ENCODE data around the gene POFUT2. TPM values are rescaled to one million over a fixed set of nuclear protein-coding genes. Genes with fewer than 3 reads are reported as not detected.

POFUT2 gene
- polyA plus RNA-seq, 1 experiment = 38.5 TPM

DNA sequence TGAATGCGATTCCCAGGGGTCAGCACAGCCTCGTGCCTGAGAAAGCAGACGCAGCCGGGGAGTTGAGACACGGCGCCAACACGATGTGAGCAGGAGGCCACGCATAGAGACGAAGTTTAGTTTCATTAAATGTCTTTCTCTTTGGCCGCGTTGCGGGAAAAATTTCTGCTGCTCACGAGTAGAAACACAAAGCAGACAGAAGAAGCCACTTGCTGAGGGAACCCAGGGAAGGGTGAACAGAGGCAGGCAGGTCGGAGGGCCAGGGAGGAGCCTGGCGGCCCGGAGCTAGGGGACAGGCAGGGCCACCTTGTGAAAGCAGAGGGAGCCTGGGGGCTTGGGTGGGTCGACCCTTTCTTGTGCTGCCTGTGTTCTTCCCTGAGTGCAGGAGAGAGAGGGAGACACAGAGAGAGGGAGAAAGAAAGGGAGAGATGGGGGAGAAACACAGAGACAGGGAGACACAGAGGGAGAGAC, 33.2 kb downstream of the POFUT2 start:
- Histone ChIP-seq H3K36me3 (ENCODE audit: control insufficient read depth, insufficient read depth, low read length) (no peaks in the 10 kb centered on the region), H3K4me3 (ENCODE audit: low read depth, low read length) (no peak overlapping the region), H3K27me3 (ENCODE audit: control insufficient read depth, insufficient read depth, low read length) (peaks cover 19% of the 10 kb centered on the region)
- ChIA-PET CTCF (no interaction called here), POLR2A (no interaction called here)
- no peak for TF ChIP-seq CTCF (IDR thresholded peaks at IDR 0.05; ENCODE audit: insufficient read depth, low read depth, low read length)
- DNase-seq (ENCODE audit: low read depth) = no peak

DNA sequence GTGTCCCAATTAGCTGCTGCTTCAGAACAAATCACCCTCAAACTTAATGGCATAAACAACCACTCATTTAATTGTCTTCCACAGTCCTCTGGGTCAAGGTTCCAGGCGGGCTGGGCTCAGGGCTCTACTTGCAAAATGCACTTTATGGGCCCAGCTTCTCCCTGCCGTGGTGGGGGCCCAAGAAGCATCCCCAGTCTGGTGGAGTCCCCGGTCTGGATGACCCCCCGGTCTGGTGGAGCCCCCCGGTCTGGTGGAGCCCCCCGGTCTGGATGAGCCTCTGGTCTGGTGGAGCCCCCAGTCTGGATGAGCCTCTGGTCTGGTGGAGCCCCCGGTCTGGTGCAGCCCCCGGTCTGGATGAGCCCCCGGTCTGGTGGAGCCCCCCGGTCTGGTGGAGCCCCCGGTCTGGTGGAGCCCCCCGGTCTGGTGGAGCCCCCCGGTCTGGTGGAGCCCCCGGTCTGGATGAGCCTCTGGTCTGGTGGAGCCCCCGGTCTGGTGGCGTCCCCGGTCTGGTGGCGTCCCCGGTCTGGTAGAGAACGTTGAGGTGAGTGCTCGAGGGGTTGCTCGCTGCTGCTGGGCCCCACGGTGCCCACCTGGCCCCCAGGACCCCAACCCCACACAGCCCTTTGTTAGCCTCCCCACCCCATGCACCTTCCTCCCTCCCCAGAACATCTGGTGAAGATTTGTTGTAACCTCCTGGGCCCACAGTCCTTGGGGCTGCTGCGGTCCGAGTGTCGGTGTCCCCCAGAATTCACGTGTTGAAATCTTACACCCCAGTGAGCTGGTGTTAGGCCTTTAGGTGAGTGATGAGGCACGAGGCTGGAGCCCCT, 33.8 kb downstream of the POFUT2 start:
- CTCF ChIA-PET = no interaction called here
- H3K36me3 ChIP-seq (ENCODE audit: control insufficient read depth, insufficient read depth, low read length) = no peaks in the 10 kb centered on the region
- no peak for TF ChIP-seq CTCF (IDR thresholded peaks at IDR 0.05; ENCODE audit: insufficient read depth, low read depth, low read length)
- POLR2A ChIA-PET = no interaction called here
- peaks cover 19% of the 10 kb centered on the region for H3K27me3 ChIP-seq (ENCODE audit: control insufficient read depth, insufficient read depth, low read length)
- DNase-seq (ENCODE audit: low read depth) = no peak
- no peak overlapping the region for H3K4me3 ChIP-seq (ENCODE audit: low read depth, low read length)

DNA sequence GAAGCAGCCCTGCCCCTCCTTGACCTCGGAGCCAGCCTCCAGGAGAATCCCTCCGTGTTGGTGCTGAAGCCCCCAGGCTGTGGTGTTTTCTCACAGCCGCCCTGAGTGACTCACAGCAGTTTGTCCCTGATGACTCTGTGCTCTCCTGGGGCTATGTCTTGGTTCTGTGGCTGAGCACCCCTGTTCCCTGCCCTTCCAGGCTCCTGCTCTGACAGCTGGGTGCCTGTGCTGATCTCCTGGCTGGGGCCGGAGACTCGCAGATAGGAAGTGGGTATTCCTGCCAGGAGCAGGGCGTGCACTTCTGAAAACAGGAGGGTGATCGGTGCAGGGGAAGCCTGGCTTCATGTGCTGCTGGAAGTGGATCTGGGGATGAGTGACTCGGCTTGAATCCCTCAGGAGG, 34.5 kb downstream of the POFUT2 start:
- peaks cover 15% of the 10 kb centered on the region for H3K27me3 ChIP-seq (ENCODE audit: control insufficient read depth, insufficient read depth, low read length)
- no peak for TF ChIP-seq CTCF (IDR thresholded peaks at IDR 0.05; ENCODE audit: insufficient read depth, low read depth, low read length)
- H3K4me3 ChIP-seq (ENCODE audit: low read depth, low read length) = no peak overlapping the region
- no peaks in the 10 kb centered on the region for H3K36me3 ChIP-seq (ENCODE audit: control insufficient read depth, insufficient read depth, low read length)
- no peak for DNase-seq (ENCODE audit: low read depth)
- POLR2A ChIA-PET = no interaction called here
- CTCF ChIA-PET = no interaction called here

DNA sequence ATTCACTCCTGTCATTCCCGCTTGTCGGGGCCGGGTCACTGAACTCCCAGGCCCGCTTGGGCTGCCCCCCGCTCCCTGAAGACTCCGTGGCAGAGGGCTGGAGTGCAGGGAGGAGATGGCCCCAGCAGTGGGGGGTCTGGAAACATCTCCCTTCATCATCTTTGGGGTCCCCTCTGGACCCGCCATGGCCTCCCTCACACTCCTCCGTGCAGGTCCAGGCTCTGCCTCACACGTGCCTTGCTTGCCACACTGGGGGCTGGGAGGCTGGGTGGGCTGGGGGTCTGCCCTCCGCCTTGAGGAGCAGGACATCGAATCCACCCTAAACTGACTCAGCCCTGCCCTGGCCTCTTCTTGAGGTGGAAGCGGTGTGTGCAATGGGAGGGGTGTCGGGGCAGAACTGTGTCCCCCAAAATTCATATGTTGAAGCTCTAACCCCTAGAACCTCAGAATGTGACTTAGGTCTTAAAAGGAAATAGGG, 35.2 kb downstream of the POFUT2 start:
- H3K4me3 ChIP-seq (ENCODE audit: low read depth, low read length) = no peak overlapping the region
- ChIA-PET CTCF (no interaction called here), POLR2A (no interaction called here)
- H3K36me3 ChIP-seq (ENCODE audit: control insufficient read depth, insufficient read depth, low read length) = no peaks in the 10 kb centered on the region
- TF ChIP-seq CTCF (IDR thresholded peaks at IDR 0.05; ENCODE audit: insufficient read depth, low read depth, low read length) = no peak
- no peak for DNase-seq (ENCODE audit: low read depth)
- H3K27me3 ChIP-seq (ENCODE audit: control insufficient read depth, insufficient read depth, low read length) = peaks cover 12% of the 10 kb centered on the region

DNA sequence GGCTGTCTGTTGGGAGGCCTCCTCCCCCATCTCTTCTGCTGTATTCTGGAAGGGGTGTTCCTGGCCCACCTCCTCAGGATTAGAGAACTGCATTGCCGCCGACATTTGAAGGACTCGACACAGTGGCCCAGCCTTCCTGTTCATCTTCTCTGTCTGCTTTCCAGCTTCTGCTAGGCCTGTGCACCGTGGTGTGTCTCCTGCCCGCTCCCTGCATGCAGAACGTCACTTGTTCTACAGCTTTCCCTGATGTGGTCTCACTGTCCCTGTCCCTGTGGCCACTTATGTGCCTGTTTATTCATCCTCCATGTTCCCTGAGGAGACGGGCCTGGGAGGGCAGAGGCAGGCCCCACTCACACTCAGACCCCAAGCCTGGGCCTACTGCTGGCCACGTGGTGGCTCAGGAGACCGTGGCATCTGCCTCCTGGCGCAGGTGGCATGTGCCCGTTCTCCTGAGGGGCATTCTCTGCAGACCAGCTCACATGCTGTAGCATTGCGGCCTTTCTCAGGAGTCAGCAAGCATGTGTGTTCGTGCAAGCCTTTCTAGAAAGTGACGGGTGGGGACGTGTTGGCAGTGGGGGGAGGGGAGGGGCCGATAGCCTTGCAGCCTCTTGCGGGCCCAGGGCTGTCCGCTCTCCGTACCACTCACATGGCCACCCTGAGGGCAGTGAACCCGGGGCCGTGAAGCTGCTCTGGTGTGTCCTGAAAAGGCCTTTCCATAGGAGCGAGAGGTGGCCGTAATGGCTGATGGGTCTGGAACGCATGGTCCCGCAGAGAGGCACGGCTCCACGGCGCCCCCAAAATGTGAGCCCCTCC, 35.9 kb downstream of the POFUT2 start:
- ChIA-PET CTCF (no interaction called here), POLR2A (no interaction called here)
- peaks cover 8% of the 10 kb centered on the region for H3K27me3 ChIP-seq (ENCODE audit: control insufficient read depth, insufficient read depth, low read length)
- H3K4me3 ChIP-seq (ENCODE audit: low read depth, low read length) = no peak overlapping the region
- H3K36me3 ChIP-seq (ENCODE audit: control insufficient read depth, insufficient read depth, low read length) = no peaks in the 10 kb centered on the region
- no peak for DNase-seq (ENCODE audit: low read depth)
- no peak for TF ChIP-seq CTCF (IDR thresholded peaks at IDR 0.05; ENCODE audit: insufficient read depth, low read depth, low read length)
